ENCODE data around the gene FBXL7. TPM values are rescaled to one million over a fixed set of nuclear protein-coding genes. Genes with fewer than 3 reads are reported as not detected.

FBXL7 gene
- total RNA-seq, 4 donors from 2014 or later, result 6.5 to 37.0 (median 19.7) TPM

DNA sequence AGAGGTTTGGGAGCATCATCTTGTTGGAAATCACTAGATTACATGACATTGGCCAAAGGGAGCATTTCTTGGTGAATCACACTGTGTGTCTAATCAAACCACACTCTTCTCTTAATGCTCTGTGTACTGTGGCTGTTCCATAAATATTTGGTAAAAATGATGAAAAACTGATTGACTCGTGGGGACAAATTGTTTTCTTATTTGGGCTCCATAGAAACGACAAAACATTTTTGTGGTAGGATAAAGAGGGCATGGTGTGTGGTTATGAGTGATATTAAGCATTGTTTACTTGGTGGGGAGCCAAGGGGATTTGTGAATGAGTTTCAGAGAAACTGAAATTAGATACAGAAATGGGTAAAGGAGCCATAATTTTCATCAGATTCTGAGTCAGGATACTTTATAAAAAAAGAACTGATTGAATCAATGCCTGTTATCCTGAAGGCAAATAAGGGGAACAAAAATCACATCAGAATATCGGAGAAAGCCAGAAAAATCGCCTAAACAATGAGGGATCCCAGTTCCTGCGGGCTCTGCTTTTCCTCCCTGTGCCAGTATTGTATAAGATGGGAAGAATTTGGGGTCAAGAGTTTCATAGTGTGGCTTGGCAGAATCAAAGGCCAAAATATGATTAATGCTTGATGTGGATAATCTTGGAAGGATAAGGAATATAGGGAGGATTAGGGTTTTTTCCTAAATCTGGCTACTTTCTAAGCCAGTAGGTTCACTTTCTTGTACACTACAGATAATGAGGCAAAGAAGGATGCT lies 33.3 kb downstream of the FBXL7 start:
- H3K4me3 ChIP-seq, result no peak overlapping the region
- H3K27ac ChIP-seq, result no peak overlapping the region
- TF ChIP-seq, protein P1, sequence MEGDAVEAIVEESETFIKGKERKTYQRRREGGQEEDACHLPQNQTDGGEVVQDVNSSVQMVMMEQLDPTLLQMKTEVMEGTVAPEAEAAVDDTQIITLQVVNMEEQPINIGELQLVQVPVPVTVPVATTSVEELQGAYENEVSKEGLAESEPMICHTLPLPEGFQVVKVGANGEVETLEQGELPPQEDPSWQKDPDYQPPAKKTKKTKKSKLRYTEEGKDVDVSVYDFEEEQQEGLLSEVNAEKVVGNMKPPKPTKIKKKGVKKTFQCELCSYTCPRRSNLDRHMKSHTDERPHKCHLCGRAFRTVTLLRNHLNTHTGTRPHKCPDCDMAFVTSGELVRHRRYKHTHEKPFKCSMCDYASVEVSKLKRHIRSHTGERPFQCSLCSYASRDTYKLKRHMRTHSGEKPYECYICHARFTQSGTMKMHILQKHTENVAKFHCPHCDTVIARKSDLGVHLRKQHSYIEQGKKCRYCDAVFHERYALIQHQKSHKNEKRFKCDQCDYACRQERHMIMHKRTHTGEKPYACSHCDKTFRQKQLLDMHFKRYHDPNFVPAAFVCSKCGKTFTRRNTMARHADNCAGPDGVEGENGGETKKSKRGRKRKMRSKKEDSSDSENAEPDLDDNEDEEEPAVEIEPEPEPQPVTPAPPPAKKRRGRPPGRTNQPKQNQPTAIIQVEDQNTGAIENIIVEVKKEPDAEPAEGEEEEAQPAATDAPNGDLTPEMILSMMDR (IDR thresholded peaks at IDR 0.05), result no peak
- TF ChIP-seq POLR2A (IDR thresholded peaks at IDR 0.05), result no peak
- no peak for DNase-seq
- H3K4me1 ChIP-seq, result no peaks in the 10 kb centered on the region
- no peaks in the 10 kb centered on the region for H3K9me3 ChIP-seq
- H3K36me3 ChIP-seq, result no peaks in the 10 kb centered on the region
- H3K27me3 ChIP-seq, result no peaks in the 10 kb centered on the region
- intact Hi-C loops (cut with DNase I; ENCODE audit: low total_unique reads), result no loop called here

DNA sequence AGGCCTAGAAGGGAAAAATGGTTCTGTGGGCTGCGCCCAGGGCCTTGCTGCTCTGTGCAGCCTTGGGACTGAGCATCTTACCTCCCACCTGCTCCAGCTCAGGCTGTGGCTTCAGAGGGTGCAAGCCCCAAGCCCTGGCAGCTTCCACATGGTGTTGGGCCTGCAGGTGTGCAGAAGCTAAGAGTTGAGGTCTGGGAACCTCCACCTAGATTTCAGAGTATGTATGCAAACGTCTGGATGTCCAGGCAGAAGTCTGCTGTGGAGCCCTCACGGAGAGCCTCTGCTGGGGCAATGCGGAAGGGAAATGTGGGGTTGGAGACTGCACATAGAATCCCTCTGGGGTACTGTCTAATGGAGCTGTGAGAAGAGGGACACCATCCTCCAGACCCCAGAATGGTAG lies 36.0 kb downstream of the FBXL7 start:
- no peaks in the 10 kb centered on the region for H3K36me3 ChIP-seq
- TF ChIP-seq POLR2A (IDR thresholded peaks at IDR 0.05), result no peak
- TF ChIP-seq, protein P1 (IDR thresholded peaks at IDR 0.05), result no peak
- H3K9me3 ChIP-seq, result no peaks in the 10 kb centered on the region
- no peak for DNase-seq
- no peaks in the 10 kb centered on the region for H3K4me1 ChIP-seq
- no peak overlapping the region for H3K4me3 ChIP-seq
- intact Hi-C loops (cut with DNase I; ENCODE audit: low total_unique reads), result no loop called here
- no peaks in the 10 kb centered on the region for H3K27me3 ChIP-seq
- H3K27ac ChIP-seq, result no peak overlapping the region

DNA sequence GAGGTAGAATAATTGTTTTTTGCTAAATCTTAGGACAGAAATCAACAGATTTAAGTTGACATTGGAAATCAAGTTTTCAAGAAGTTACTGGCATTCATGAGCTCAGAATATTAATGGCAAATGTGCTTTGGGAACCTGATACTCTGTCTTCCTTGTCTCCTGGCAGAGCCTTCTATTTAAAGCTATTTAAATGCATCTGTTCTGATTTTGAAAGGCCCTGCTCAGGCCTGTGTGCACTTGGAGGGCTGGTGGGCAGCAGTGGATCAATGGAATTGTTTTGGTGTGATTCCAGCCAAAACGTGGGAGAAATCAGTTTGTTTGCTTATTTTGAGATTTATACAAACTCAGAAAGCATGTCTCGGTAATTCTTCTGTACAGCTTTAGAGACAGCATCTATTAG lies 38.5 kb downstream of the FBXL7 start:
- Histone ChIP-seq H3K4me1 (no peaks in the 10 kb centered on the region), H3K27ac (peak overlapping the region in 1 of 2 donors; percentile 33), H3K4me3 (no peak overlapping the region), H3K27me3 (no peaks in the 10 kb centered on the region), H3K9me3 (no peaks in the 10 kb centered on the region), H3K36me3 (no peaks in the 10 kb centered on the region)
- DNase-seq, result no peak
- no peak for TF ChIP-seq POLR2A (IDR thresholded peaks at IDR 0.05)
- TF ChIP-seq, protein P1 (IDR thresholded peaks at IDR 0.05), result no peak
- intact Hi-C loops (cut with DNase I; ENCODE audit: low total_unique reads), result no loop called here

DNA sequence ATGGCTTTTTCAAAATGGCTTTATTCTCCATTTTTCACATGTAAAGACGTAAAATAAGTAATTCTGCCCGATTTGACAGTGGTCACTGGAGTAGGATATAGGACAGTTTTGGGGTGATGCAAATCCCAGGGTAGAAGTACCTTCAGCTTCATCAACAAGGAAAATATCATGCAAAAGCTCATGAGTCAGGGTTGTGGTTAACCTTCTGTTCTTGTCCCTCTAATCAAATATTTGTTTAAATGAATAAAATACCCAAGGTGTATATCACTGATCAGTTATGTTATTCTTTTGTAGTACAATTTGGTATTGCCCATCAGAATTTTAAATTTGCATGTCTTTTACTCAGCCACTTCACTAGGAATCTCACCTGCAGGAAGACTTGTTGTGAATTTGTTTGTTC lies 40.0 kb downstream of the FBXL7 start:
- DNase-seq, result no peak
- Histone ChIP-seq H3K4me1 (no peaks in the 10 kb centered on the region), H3K9me3 (no peaks in the 10 kb centered on the region), H3K27me3 (no peaks in the 10 kb centered on the region), H3K27ac (no peak overlapping the region), H3K36me3 (no peaks in the 10 kb centered on the region), H3K4me3 (no peak overlapping the region)
- TF ChIP-seq, protein P1 (IDR thresholded peaks at IDR 0.05), result no peak
- no peak for TF ChIP-seq POLR2A (IDR thresholded peaks at IDR 0.05)
- intact Hi-C loops (cut with DNase I; ENCODE audit: low total_unique reads), result no loop called here

DNA sequence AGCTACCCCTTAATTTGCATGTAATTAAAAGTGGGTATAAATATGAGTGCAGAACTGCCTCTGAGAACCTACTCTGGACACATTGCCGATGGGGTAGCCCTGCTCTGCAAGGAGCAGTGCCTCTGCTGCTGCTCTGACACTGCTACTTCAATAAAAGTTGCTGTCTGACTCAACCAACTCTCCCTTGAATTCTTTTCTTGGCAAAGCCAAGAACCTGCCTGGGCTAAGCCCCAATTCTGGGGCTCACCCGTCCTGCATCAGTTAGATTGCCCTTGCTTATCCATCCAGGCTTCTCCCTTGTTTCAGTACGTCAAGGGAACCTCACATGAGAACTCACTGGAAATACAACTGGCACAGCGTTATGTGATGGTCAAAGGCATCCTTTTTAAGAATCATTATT lies 44.1 kb downstream of the FBXL7 start:
- Histone ChIP-seq H3K4me3 (no peak overlapping the region), H3K27ac (no peak overlapping the region), H3K36me3 (no peaks in the 10 kb centered on the region), H3K9me3 (no peaks in the 10 kb centered on the region), H3K27me3 (no peaks in the 10 kb centered on the region), H3K4me1 (no peaks in the 10 kb centered on the region)
- TF ChIP-seq POLR2A (IDR thresholded peaks at IDR 0.05), result no peak
- TF ChIP-seq, protein P1 (IDR thresholded peaks at IDR 0.05), result no peak
- intact Hi-C loops (cut with DNase I; ENCODE audit: low total_unique reads), result no loop called here
- DNase-seq, result no peak
